Chondrocyte (in vitro differentiated cells): ENCODE results near the gene INHA. TPM values are rescaled to one million over a fixed set of nuclear protein-coding genes. Genes with fewer than 3 reads are reported as not detected.
A peak's percentile ranks its signal among the peaks of the same experiment; 100 is the strongest.

Experiments
- DNase-seq: peaks from one replicate; pipeline ENCODE4 v3.0.0; 2021; ENCODE audit warnings: mixed read lengths, low spot score
- H3K27ac Mint-ChIP-seq: one replicate; pipeline ENCODE4 v1.8.0; 2021; ENCODE audit warnings: mild to moderate bottlenecking, moderate library complexity, mixed read lengths; ENCODE audit not compliant: unreplicated experiment
- H3K27me3 Mint-ChIP-seq: 2 replicates; pipeline ENCODE4 v1.8.0; 2021; ENCODE audit warnings: low read depth, mixed read lengths
- H3K36me3 Mint-ChIP-seq: 2 replicates; pipeline ENCODE4 v1.8.0; 2021; ENCODE audit warnings: low read depth, mixed read lengths
- H3K4me1 Mint-ChIP-seq: 2 replicates; pipeline ENCODE4 v1.8.0; 2021; ENCODE audit warnings: low read depth, mild to moderate bottlenecking, mixed read lengths
- H3K4me3 Mint-ChIP-seq: one replicate; pipeline ENCODE4 v1.8.0; 2021; ENCODE audit warnings: mild to moderate bottlenecking, moderate library complexity, mixed read lengths; ENCODE audit not compliant: unreplicated experiment
- H3K9me3 Mint-ChIP-seq: 2 replicates; pipeline ENCODE4 v1.8.0; 2021; ENCODE audit warnings: low read depth, mixed read lengths
- CTCF ChIP-seq: fragments of 200-600 bp; sonication (generic); IDR thresholded peaks from 2 replicates; pipeline ENCODE4 v1.5.0; 2021; ENCODE audit warnings: antibody characterized with exemption, mild to moderate bottlenecking, moderate library complexity
- total RNA-seq: library from RNA; stranded (reverse); gene quantifications from 3 replicates; pipeline ENCODE4 v1.2.1, GENCODE V29; 2021

Gene INHA
- total RNA-seq, 1 donor from 2014 or later = 1.0 TPM

GRCh38 chr2:219526320-219527075 is 45.6 kb upstream of the INHA start:
- no peak for DNase-seq
- Mint-ChIP-seq H3K9me3 (no peaks in the 10 kb centered on the region), H3K27ac (no peak overlapping the region), H3K4me3 (no peak overlapping the region), H3K4me1 (peaks cover 7% of the 10 kb centered on the region), H3K27me3 (peaks cover 41% of the 10 kb centered on the region), H3K36me3 (no peaks in the 10 kb centered on the region)
- TF ChIP-seq CTCF = no peak

DNA sequence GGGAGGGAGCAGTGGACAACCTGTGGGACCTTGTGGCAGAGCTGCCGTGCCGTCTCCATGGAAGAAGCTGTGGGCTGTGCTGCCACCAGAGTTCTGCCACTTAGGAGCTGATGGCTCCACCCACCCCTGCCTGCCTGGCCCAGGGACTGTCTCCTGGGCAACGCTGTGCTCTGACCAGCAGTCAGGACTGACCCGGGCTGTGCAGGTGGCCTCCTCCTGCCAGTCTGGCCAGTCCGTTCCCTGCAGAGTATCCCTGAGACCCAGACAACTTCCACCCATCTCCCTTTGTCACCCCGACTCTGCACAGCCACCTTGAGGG is 45.1 kb upstream of the INHA start:
- peaks cover 2% of the 10 kb centered on the region for H3K4me1 Mint-ChIP-seq
- no peak for DNase-seq
- peaks cover 41% of the 10 kb centered on the region for H3K27me3 Mint-ChIP-seq
- no peaks in the 10 kb centered on the region for H3K9me3 Mint-ChIP-seq
- H3K36me3 Mint-ChIP-seq = no peaks in the 10 kb centered on the region
- TF ChIP-seq CTCF = no peak
- no peak overlapping the region for H3K4me3 Mint-ChIP-seq
- H3K27ac Mint-ChIP-seq = no peak overlapping the region

GRCh38 chr2:219527472-219527871 is 44.6 kb upstream of the INHA start:
- Mint-ChIP-seq H3K4me3 (no peak overlapping the region), H3K4me1 (no peaks in the 10 kb centered on the region), H3K27me3 (peaks cover 41% of the 10 kb centered on the region), H3K27ac (no peak overlapping the region), H3K9me3 (no peaks in the 10 kb centered on the region), H3K36me3 (no peaks in the 10 kb centered on the region)
- no peak for TF ChIP-seq CTCF
- DNase-seq = no peak

- Mint-ChIP-seq H3K27me3 (peaks cover 41% of the 10 kb centered on the region), H3K27ac (no peak overlapping the region)
- DNase-seq = no peak
Observed at GRCh38 chr2:219530048-219530963, 41.8 kb upstream of the INHA start.

More at GRCh38 chr2:219530048-219530963, 41.8 kb upstream of the INHA start:
- peak; percentile 98 for TF ChIP-seq CTCF
- peak overlapping the region; percentile 43 for H3K4me3 Mint-ChIP-seq
- H3K36me3 Mint-ChIP-seq = no peaks in the 10 kb centered on the region
- no peaks in the 10 kb centered on the region for H3K9me3 Mint-ChIP-seq
- H3K4me1 Mint-ChIP-seq = no peaks in the 10 kb centered on the region
